Brain microvascular endothelial cell (primary cell): ENCODE data around the gene TTC1.
A peak's percentile ranks its signal among the peaks of the same experiment; 100 is the strongest.

ENCODE experiments used
- DNase-seq: peaks from one replicate; pipeline ENCODE4 v3.0.0-alpha.2; 2020
- H3K27ac ChIP-seq: fragments of 250-450 bp; sonication (Bioruptor Pico); 2 replicates; pipeline ENCODE4 v1.5.1; 2020; ENCODE audit warnings: mild to moderate bottlenecking, moderate library complexity
- H3K27me3 ChIP-seq: fragments of 250-450 bp; sonication (Bioruptor Pico); replicated peaks from 2 replicates; pipeline ENCODE4 v1.5.1; 2020; ENCODE audit warnings: mild to moderate bottlenecking
- H3K36me3 ChIP-seq: fragments of 250-450 bp; sonication (Bioruptor Pico); replicated peaks from 2 replicates; pipeline ENCODE4 v1.5.1; 2020; ENCODE audit warnings: mild to moderate bottlenecking
- H3K4me3 ChIP-seq: 2 replicates; pipeline ENCODE4 v1.5.1; 2011; ENCODE audit warnings: low read depth, mild to moderate bottlenecking, control low read depth, low read length, moderate library complexity
- in situ Hi-C: cut with HindIII; loops from 2 replicates; pipeline ENCODE4 v1.10.0; 2017; ENCODE audit warnings: low sequenced_read_pairs, low pct_ligation_motif_present
- TF ChIP-seq, protein P1 (sequence below): IDR thresholded peaks from 2 replicates; pipeline ENCODE4 v1.5.1; 2011; ENCODE audit warnings: low read depth, mild to moderate bottlenecking, moderate library complexity, low read length, control low read depth, inconsistent platforms; ENCODE audit errors: missing control alignments

Gene TTC1

DNA sequence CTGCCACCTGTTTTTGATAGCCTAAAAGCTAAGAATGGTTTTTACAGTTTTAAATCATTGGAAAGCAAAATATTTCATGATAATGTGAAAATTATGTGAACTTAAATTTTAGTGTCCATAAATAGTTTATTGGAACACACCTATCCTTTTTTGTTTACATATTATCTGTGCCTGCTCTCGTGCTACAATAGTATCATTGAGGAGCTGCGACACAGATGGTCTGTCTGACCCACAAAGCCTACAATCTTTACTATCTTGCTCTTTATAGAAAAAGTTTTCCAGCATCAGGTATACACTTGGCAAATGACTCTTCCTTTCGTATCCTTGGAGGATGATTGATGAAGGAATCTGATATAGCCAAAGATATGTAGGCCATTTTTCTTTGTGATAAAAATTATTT is 40.2 kb downstream of the TTC1 start:
- TF ChIP-seq, protein P1, sequence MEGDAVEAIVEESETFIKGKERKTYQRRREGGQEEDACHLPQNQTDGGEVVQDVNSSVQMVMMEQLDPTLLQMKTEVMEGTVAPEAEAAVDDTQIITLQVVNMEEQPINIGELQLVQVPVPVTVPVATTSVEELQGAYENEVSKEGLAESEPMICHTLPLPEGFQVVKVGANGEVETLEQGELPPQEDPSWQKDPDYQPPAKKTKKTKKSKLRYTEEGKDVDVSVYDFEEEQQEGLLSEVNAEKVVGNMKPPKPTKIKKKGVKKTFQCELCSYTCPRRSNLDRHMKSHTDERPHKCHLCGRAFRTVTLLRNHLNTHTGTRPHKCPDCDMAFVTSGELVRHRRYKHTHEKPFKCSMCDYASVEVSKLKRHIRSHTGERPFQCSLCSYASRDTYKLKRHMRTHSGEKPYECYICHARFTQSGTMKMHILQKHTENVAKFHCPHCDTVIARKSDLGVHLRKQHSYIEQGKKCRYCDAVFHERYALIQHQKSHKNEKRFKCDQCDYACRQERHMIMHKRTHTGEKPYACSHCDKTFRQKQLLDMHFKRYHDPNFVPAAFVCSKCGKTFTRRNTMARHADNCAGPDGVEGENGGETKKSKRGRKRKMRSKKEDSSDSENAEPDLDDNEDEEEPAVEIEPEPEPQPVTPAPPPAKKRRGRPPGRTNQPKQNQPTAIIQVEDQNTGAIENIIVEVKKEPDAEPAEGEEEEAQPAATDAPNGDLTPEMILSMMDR: no peak
- H3K4me3 ChIP-seq: no peak overlapping the region
- no peak for DNase-seq
- H3K36me3 ChIP-seq: peaks cover 19% of the 10 kb centered on the region
- no peak overlapping the region for H3K27ac ChIP-seq
- H3K27me3 ChIP-seq: no peaks in the 10 kb centered on the region
- in situ Hi-C loops: no loop called here

DNA sequence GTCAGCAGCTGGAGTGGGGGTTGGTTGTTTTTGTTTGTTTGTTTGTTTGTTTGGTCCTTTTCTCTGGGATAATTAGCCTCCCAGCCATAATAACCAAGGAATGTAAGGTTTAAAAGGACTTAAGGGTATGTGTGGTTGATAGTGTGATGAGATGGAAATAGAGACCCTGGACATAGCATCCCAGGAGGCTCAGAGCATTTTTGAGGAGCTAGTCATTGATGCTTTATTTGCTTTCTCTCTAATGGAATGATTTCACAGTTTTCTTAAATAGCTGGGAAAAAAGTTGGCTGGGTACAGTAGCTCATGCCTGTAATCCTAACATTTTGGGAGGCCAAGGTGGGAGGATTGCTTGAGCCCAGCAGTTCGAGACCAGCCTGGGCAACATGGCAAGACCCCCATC is 45.1 kb downstream of the TTC1 start:
- TF ChIP-seq, protein P1: no peak
- Histone ChIP-seq H3K27me3 (no peaks in the 10 kb centered on the region), H3K36me3 (peaks cover 24% of the 10 kb centered on the region), H3K27ac (peak overlapping the region; percentile 47), H3K4me3 (no peak overlapping the region)
- DNase-seq: peak; percentile 38
- in situ Hi-C loops: no loop called here

DNA sequence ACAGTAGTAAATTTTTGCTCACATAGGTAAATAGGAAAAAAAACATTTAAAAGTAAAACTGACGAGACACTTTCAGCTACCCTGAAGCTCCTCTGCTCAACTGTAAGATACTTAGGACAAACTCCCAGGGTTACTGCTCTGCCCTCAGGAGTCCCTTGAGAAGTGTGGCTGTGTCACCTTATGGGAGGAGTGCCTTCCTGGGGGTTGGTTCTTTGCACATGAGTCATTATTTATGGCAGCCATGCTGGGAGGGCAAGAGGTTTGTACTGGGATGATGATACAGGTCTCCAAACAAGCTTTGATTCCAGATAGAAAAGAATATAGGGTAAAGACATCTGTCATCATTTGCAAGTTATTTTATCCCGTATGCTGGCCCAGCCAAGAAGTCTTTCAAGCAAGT is 45.9 kb downstream of the TTC1 start:
- H3K27me3 ChIP-seq: no peaks in the 10 kb centered on the region
- peaks cover 20% of the 10 kb centered on the region for H3K36me3 ChIP-seq
- H3K27ac ChIP-seq: peak overlapping the region; percentile 47
- TF ChIP-seq, protein P1: no peak
- peak; percentile 53 for DNase-seq
- H3K4me3 ChIP-seq: no peak overlapping the region
- in situ Hi-C loops: no loop called here

DNA sequence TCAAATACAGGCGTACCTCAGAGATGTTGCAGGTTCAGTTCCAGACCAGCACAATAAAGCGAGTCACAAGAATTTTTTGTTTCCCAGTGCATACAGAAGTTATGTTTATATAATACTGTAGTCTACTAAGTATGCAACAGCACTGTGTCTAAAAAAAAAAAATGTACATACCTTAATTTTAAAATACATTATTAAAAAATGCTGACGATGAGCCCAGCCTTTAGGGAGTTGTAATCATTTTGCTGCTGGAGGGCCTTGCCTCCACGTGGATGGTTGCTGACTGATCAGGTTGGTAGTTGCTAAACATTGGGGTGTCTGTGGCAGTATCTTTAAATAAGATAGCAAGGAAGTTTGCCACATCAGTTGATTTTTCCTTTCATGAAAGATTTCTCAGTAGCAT is 48.3 kb downstream of the TTC1 start:
- no peaks in the 10 kb centered on the region for H3K27me3 ChIP-seq
- DNase-seq: no peak
- peaks cover 25% of the 10 kb centered on the region for H3K36me3 ChIP-seq
- TF ChIP-seq, protein P1: no peak
- in situ Hi-C loops: no loop called here
- no peak overlapping the region for H3K4me3 ChIP-seq
- H3K27ac ChIP-seq: no peak overlapping the region

DNA sequence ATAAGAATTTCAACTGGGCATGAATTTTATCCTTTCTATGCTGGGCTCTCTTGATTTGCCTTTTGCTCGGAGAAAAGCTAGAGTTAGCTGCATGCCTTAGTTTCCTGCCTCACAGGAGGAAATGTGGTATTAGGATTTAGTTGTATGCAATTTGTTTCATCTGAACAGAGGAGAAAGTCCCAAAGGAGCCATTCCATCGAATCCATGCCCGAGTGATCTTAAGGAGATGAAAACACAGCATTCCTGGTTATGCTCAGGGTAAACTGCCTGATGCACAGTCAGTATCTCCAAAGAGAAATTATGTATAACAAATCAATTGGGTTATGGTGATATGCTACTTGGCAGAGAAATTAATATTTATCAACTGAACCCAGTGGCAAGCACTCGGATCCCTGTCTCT is 51.1 kb downstream of the TTC1 start:
- in situ Hi-C loops: no loop called here
- H3K27me3 ChIP-seq: no peaks in the 10 kb centered on the region
- TF ChIP-seq, protein P1: no peak
- H3K36me3 ChIP-seq: peaks cover 30% of the 10 kb centered on the region
- DNase-seq: no peak
- no peak overlapping the region for H3K4me3 ChIP-seq
- no peak overlapping the region for H3K27ac ChIP-seq

DNA sequence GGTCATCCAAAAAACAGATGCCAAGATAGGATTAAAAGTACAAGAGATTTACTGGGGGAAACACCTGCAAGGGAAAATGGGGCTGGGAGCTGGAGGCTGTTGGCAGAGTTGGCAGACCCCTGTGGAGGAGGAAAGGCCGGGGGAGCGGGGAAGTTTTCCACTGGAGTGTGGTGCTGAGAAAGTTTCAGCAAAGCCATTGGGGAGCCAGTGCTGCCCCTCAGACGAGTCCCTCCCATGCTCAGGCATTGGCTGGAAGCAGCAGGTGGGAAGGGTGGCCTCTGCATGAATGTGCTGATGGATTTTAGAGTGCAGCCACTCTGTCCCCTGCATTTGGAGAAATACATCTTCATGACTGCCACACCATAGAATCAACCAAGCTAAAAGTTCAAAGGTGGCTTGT is 52.8 kb downstream of the TTC1 start:
- H3K36me3 ChIP-seq: peaks cover 33% of the 10 kb centered on the region
- no peak for DNase-seq
- H3K4me3 ChIP-seq: no peak overlapping the region
- in situ Hi-C loops: no loop called here
- TF ChIP-seq, protein P1: no peak
- no peaks in the 10 kb centered on the region for H3K27me3 ChIP-seq
- H3K27ac ChIP-seq: no peak overlapping the region
